ENCODE measurements around the gene PTPRA.
"Not testable (repeated sequence)": the region's sequence is repeated elsewhere in the genome, so short reads cannot be mapped to it uniquely, and the experiment has no call there.

The PTPRA gene

DNA sequence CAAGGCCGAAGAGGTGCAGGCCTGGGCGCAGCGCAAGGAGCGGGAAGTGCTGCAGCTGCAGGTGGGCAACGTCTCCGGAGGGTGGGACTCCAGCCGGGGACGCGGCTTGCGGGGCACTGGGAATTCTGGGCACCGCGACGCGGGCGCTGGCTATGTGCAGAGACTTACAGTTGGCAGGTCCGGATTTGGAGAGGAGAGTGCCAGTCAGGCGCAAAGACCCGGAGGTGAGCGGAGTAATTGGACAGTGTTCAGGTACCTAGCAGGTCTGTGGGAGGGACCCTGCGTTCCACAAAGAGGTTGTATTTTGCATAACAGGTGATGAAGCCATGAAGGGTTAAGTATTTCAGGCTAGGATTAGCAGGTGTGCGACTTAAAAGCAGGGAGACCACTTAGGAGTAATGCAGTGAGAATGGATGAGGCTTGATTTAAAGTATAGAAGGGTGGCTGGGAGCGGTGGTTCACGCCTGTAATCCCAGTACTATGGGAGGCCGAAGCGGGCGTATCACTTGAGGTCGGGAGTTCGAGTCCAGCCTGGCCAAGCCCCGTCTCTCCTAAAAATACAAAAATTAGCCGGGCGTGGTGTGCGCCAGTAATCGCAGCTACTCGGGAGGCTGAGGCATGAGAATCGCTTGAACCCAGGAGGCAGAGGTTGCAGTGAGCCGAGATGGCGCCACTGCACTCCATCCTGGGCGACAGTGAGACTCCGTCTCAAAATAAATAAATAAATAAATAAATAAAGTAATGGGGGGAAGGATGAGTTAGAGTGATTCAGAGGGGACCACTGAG, 173.6 kb downstream of the PTPRA start:
- DNase-seq = no peak

DNA sequence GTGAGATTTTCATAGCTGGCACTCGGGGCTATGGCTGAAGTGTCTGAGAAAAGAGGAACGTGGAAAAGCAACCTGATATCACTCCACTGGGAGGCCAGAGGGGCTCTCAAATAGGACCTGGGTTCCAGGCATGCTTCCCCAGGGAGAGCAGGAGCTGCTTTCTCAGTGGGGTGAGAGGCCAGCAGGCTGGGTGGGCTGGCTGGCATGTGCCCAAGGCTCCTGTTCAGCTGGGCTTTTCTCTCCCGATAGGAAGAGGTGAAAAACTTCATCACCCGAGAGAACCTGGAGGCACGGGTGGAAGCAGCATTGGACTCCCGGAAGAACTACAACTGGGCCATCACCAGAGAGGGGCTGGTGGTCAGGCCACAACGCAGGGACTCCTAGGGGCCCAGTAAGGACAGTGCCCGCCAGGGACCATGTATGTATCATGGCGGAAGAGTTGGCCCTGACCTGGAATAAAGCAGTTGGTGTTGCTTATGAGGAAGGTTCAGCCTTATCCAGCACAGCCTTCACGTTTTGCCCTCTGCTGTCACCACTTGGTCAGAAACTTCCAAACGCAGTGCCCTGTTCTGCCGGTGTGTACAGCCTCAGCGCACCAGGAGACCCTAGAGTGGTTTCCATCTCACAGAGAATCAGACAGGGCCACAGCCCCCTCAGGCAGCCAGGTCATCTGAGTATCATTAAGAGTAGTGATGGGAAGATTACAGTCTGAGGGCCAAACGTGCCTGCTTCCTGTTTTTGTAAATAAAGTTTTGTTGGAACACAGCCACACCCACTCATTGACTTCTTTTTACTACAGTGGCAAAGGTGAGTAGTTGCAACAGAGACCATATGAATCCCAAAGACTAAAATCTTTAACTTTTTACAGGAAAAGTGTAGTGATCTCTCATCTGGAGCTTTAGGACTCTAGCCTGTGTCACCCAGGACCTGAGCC, 174.5 kb downstream of the PTPRA start:
- DNase-seq = peak; percentile 15

DNA sequence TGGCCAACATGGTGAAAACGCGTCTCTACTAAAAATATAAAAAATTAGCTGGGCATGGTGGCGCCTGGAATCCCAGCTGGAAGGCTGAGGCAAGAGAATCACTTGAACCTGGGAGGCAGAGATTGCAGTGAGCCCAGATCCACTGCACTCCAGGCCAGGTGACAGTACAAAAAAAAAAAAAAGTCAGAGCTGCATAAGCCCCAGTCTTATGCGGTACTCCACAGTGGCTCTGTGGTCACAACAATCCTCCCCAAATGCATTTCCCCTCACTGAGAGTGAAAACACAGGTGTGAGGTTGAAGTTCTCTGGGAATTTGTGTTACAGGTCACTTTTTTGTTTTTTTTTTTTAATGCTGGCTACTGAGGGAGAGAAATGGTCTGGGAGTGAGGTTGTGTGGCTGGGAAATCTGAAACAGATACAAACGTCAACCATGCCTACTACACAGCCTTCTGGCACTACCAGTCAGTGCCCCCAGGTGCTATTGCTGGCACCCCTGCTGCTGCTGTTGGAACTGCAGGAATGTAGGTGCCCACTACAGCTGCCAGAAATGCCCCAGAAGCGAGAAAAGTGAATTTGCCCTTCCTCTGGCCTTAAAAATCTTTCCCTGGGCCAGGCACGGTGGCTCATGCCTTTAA, 178.2 kb downstream of the PTPRA start:
- no peak for DNase-seq

DNA sequence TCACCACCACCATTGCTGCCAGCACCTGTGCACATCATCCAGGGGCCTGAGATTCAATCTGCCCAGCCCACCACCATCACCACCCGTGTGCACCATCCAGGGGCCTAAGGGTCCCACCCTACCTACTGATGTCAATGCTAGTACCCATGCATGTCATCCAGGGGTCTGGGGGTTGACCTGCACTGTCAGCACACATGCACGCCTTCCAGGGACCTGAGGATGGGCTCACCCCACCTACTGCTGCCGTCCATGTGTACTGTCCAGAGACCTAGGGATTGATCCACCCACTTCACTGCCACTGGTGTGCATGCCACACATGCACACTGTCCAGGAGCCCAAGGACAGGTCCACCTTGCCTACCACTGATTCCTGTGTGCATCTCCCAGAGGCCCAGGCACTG, 186.2 kb downstream of the PTPRA start:
- no peak for DNase-seq

DNA sequence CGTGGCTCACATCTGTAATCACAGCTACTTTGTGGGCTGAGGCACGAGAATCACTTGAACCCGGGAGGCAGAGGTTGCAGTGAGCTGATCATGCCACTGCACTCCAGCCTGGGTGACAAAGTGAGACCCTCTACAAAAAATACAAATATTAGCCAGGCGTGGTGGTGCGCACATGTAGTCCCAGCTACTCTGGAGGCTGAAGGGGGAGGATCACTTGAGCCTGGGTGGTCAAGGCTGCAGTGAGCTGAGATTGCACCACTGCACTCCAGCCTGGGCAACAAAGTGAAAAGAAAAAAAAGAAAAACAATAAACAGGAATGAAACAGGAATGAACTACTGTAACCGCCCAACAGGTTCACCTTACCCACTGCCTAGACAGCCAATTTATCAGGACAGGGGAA, 190.8 kb downstream of the PTPRA start:
- DNase-seq = not testable (repeated sequence)

- DNase-seq = no peak
Observed at GRCh38 chr20:3067139-3068014, 194.1 kb downstream of the PTPRA start.

DNA sequence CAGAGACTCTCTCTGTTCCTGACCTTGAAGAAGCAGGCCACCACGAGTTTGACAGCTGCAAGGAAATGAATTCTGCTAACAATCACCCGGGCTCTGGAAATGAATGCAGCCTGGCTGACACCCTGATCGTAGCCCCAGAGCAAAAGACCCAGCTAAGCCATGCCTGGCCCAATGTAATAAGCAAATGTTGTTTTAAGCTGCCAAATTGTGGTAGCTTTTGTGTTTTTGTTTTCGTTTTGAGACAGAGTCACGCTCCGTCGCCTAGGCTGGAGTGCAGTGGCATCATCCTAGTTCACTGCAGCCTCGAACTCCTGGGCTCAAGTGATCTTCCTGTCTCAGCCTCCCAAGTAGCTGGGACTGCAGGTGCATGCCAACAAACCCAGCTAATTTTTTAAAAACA, 194.8 kb downstream of the PTPRA start:
- no peak for DNase-seq

- no peak for DNase-seq
Observed at GRCh38 chr20:3068986-3069900, 196.0 kb downstream of the PTPRA start.

- no peak for DNase-seq
Observed at GRCh38 chr20:3070725-3071124, 197.4 kb downstream of the PTPRA start.

- DNase-seq = no peak
Observed at GRCh38 chr20:3071266-3071609, 198.0 kb downstream of the PTPRA start.

- DNase-seq = no peak
Observed at GRCh38 chr20:3071610-3072529, 198.6 kb downstream of the PTPRA start, which contains the start of gene OXT. Gene OXT, plus strand, starts transcription at chr20:3071620. Its CDS starts 36 bp downstream, at chr20:3071656.

DNA sequence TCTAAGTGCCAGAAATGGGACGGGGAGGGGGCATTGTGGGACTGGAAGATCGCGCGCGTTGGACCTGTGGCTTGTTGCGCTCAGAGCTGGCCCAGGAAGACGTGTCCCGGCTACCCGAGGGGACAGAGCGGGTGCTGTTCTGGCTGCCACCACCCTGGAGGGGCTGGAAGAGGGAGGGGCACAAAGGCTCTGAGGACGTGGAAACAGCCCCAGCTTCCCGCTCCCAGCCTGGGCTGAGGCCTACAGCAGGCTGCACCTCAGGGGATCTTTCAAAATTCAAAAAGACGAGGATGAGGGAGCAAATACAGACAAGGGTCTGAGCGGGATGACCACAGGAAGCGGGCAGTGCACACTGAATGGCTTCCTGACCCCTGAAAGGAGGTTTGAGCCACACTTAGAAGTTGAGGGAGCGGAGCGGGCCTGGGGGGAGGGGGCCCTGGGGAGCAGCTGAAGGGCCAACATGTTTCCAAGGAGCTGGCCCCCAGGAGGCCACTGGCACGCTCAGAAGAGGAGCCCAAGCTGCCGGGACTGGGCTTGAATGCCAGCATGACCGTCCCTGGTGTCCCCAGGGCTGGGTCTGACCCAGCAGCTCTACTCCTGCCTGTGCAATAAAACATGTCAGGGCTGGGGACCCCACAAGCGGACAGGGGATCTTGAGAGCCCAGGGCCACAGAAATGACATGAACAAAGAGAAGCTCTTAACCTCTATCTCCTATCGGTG, 199.4 kb downstream of the PTPRA start:
- no peak for DNase-seq

DNA sequence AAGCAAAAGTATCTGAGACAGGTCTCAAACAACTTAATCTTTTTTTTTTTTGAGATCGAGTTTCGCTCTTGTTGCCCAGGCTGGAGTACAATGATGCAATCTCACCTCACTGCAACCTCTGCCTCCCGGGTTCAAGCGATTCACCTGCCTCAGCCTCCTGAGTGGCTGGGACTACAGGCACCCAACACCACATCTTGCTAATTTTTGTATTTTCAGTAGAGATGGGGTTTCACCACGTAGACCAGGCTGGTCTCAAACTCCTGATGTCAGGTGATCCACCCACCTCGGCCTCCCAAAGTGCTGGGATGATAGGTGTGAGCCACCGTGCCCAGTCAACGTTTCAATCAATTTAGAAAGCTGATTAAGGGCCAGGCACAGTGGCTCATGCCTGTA, 200.0 kb downstream of the PTPRA start:
- not testable (repeated sequence) for DNase-seq

- no peak for DNase-seq
Observed at GRCh38 chr20:3074812-3075211, 201.5 kb downstream of the PTPRA start.

DNA sequence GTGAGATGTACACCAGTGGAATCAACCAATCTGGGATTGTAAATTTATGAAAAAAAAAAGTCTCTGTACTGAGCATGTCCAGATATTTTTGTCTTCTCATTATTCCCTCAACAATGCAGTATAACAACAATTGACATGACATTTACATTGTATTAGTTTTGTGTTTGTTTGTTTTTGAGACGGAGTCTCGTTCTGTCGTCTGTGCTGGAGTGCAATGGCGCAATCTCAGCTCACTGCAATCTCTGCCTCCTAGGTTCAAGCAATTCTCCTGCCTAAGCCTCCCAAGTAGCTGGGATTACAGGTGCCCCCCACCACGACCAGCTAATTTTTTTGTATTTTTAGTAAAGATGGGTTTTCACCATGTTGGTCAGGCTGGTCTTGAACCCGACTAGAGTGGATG, 202.0 kb downstream of the PTPRA start:
- not testable (repeated sequence) for DNase-seq

- no peak for DNase-seq
Observed at GRCh38 chr20:3077618-3078134, 204.4 kb downstream of the PTPRA start.

- DNase-seq = no peak
Observed at GRCh38 chr20:3080939-3081388, 207.7 kb downstream of the PTPRA start.

GRCh38 chr20:3081641-3082040, 208.4 kb downstream of the PTPRA start:
- DNase-seq = no peak

DNA sequence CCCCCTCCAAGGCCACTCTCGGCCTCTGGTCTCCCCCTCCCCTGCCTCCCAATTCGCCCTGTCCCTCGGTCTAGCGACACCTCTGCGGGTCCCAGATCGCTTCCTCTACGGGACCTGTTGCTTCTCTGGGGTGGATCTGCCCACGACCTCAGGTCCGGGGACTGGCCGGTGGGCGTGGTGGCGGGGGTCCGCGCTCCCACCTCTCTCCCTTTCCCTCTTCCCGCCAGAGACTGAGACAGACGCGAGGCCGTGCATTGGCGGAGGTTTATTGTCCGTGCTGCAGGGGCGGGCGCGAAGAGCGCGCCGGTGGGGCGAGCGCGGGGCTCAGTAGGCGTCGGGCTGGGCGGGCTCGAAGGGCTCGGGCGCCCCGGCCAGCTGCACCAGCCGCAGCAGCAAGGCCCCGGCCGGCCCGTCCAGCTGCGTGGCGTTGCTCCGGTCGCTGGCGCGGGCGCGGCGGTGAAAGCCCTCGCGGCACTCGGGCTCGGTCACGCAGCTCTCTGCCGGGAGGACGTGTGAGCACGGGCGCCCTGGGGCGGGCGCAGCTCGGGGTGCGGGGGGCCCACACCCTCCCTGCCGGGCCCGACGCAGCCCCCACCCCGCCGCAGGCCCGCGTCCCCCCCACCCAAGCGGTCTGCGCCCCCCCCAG, 209.1 kb downstream of the PTPRA start:
- no peak for DNase-seq
